ENCODE measurements around the gene GDA.

DNA sequence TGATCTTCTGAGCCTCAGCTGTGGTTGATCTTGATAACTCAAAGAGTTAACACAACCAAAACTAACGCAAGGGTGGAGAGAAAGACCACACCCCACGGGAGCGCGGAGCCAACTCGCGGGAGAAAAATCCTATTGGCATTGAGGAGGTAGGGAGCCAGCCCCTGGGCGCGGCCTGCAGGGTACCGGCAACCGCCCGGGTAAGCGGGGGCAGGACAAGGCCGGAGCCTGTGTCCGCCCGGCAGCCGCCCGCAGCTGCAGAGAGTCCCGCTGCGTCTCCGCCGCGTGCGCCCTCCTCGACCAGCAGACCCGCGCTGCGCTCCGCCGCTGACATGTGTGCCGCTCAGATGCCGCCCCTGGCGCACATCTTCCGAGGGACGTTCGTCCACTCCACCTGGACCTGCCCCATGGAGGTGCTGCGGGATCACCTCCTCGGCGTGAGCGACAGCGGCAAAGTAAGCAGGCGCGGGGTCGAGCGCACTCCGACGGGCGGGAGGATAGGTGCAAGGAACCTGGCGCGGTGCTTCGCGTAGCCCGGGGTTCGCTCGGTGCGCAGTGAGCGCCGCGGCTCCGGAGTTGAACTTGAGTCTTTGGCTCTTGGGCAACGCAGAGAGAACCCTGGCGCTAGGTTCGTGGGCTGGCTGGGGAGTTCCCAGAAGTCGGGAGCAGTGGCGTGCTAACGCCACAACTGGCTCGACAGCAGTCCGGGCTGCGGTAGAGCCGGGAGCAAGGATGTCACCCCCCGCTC lies at the start of gene GDA:
- TF ChIP-seq CTCF (IDR thresholded peaks at IDR 0.05) (no peak), POLR2A (IDR thresholded peaks at IDR 0.05) (no peak)
